Chondrocyte (in vitro differentiated cells): ENCODE results near the gene HIP1. TPM values are rescaled to one million over a fixed set of nuclear protein-coding genes. Genes with fewer than 3 reads are reported as not detected.
"Not testable (repeated sequence)": the region's sequence is repeated elsewhere in the genome, so short reads cannot be mapped to it uniquely, and the experiment has no call there.

Experiments used
- DNase-seq: peaks from one replicate; pipeline ENCODE4 v3.0.0; 2021; ENCODE audit warnings: mixed read lengths, low spot score
- H3K27ac Mint-ChIP-seq: one replicate; pipeline ENCODE4 v1.8.0; 2021; ENCODE audit warnings: mild to moderate bottlenecking, moderate library complexity, mixed read lengths; ENCODE audit not compliant: unreplicated experiment
- H3K27me3 Mint-ChIP-seq: 2 replicates; pipeline ENCODE4 v1.8.0; 2021; ENCODE audit warnings: low read depth, mixed read lengths
- H3K36me3 Mint-ChIP-seq: 2 replicates; pipeline ENCODE4 v1.8.0; 2021; ENCODE audit warnings: low read depth, mixed read lengths
- H3K4me1 Mint-ChIP-seq: 2 replicates; pipeline ENCODE4 v1.8.0; 2021; ENCODE audit warnings: low read depth, mild to moderate bottlenecking, mixed read lengths
- H3K4me3 Mint-ChIP-seq: one replicate; pipeline ENCODE4 v1.8.0; 2021; ENCODE audit warnings: mild to moderate bottlenecking, moderate library complexity, mixed read lengths; ENCODE audit not compliant: unreplicated experiment
- H3K9me3 Mint-ChIP-seq: 2 replicates; pipeline ENCODE4 v1.8.0; 2021; ENCODE audit warnings: low read depth, mixed read lengths
- CTCF ChIP-seq: fragments of 200-600 bp; sonication (generic); IDR thresholded peaks from 2 replicates; pipeline ENCODE4 v1.5.0; 2021; ENCODE audit warnings: antibody characterized with exemption, mild to moderate bottlenecking, moderate library complexity
- total RNA-seq: library from RNA; stranded (reverse); gene quantifications from 3 replicates; pipeline ENCODE4 v1.2.1, GENCODE V29; 2021

Gene HIP1
- total RNA-seq, 1 donor from 2014 or later = 46.6 TPM

- Mint-ChIP-seq H3K4me1 (peaks cover 30% of the 10 kb centered on the region), H3K36me3 (peaks cover 6% of the 10 kb centered on the region), H3K27ac (peak overlapping the region; percentile 57), H3K9me3 (no peaks in the 10 kb centered on the region), H3K27me3 (no peaks in the 10 kb centered on the region), H3K4me3 (no peak overlapping the region)
- DNase-seq = peak; percentile 77
- TF ChIP-seq CTCF = no peak
Observed at GRCh38 chr7:75727881-75728593, 10.7 kb downstream of the HIP1 start.

DNA sequence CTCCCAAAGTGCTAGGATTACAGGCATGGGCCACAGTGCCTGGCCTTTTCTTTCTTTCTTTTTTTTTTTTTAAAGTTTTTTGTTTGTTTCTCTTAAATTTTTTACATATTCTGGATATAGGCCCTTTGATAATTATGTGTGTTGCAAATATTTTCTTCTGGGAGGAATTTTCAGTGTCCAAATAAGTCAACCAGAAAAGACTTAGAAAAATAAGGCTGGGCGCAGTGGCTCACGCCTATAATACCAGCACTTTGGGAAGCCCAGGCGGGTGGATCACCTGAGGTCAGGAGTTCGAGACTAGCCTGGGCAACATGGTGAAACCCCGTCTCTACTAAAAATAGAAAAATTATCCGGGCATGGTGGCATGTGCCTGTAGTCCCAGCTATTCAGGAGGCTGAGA, 11.4 kb downstream of the HIP1 start:
- not testable (repeated sequence) for H3K27ac Mint-ChIP-seq, H3K36me3 Mint-ChIP-seq, H3K9me3 Mint-ChIP-seq, H3K27me3 Mint-ChIP-seq, H3K4me3 Mint-ChIP-seq
- peak; percentile 17 for DNase-seq
- peaks cover 23% of the 10 kb centered on the region for H3K4me1 Mint-ChIP-seq

- no peak for DNase-seq
- Mint-ChIP-seq H3K9me3 (no peaks in the 10 kb centered on the region), H3K36me3 (peaks cover 6% of the 10 kb centered on the region), H3K27ac (no peak overlapping the region), H3K27me3 (no peaks in the 10 kb centered on the region), H3K4me1 (peaks cover 21% of the 10 kb centered on the region), H3K4me3 (no peak overlapping the region)
- no peak for TF ChIP-seq CTCF
Observed at GRCh38 chr7:75725306-75725705, 13.4 kb downstream of the HIP1 start.

DNA sequence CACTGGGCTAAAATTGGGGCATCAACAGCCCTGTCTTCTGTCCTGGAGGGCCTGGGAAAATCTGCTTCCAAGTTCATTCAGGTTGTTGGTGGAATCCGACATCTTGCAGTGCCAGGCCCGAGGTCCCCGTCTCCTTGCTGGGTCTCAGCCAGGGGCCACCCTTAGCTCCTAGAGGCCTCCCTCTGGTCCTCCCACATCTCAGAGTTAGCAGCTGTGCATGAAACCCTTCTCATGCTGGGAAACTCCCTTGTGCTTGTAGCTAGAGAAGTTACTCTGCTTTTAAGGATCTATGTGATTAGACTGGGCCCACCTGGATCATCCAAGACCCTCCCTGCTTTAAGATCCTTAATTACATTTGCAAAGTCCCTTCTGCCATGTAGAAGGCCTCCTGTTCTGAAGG, 15.3 kb downstream of the HIP1 start:
- H3K9me3 Mint-ChIP-seq = no peaks in the 10 kb centered on the region
- H3K27ac Mint-ChIP-seq = no peak overlapping the region
- H3K27me3 Mint-ChIP-seq = no peaks in the 10 kb centered on the region
- peaks cover 15% of the 10 kb centered on the region for H3K4me1 Mint-ChIP-seq
- H3K36me3 Mint-ChIP-seq = peaks cover 1% of the 10 kb centered on the region
- no peak for TF ChIP-seq CTCF
- DNase-seq = peak; percentile 37
- H3K4me3 Mint-ChIP-seq = no peak overlapping the region

DNA sequence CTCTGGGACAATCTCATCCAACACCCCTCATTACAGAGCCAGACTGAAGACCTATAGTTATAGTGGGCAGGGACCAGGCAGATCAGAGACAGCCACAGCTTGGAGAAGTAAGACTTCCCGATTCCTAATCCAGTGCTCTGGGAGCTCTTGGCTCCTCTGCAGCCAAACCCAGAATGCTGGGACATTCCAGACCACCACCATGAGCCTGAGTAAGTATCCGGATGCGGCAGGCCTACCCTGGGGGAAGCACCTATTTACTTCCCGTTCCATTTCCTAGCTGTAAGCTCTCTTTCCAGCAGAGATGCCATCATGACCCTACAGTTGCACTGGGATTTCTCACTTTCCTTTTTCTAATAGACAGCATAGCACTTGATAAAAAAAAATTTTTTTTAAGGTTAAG, 16.4 kb downstream of the HIP1 start:
- no peak for DNase-seq
- no peaks in the 10 kb centered on the region for H3K27me3 Mint-ChIP-seq
- H3K4me1 Mint-ChIP-seq = peaks cover 5% of the 10 kb centered on the region
- H3K36me3 Mint-ChIP-seq = peaks cover 1% of the 10 kb centered on the region
- H3K4me3 Mint-ChIP-seq = no peak overlapping the region
- no peak for TF ChIP-seq CTCF
- peak overlapping the region; percentile 5 for H3K27ac Mint-ChIP-seq
- no peaks in the 10 kb centered on the region for H3K9me3 Mint-ChIP-seq

GRCh38 chr7:75721922-75722321, 16.8 kb downstream of the HIP1 start:
- DNase-seq = peak; percentile 40
- not testable (repeated sequence) for H3K9me3 Mint-ChIP-seq, H3K4me1 Mint-ChIP-seq, H3K27ac Mint-ChIP-seq, H3K27me3 Mint-ChIP-seq, H3K4me3 Mint-ChIP-seq, H3K36me3 Mint-ChIP-seq
